Measurements from ENCODE around the gene GCC2.

GRCh38 chr2:108534584-108535356 is 85.8 kb downstream of the GCC2 start:
- no peak for TF ChIP-seq CTCF (IDR thresholded peaks at IDR 0.05; ENCODE audit: control extremely low read depth in 1 of 3, insufficient read depth in 1 of 3, low read depth in 1 of 3, low read length in 3 of 3)
- no peak for TF ChIP-seq EP300 (IDR thresholded peaks at IDR 0.05; ENCODE audit: borderline replicate concordance in 1 of 2, low read depth in 2 of 2, low read length in 2 of 2)
- TF ChIP-seq, protein P1, sequence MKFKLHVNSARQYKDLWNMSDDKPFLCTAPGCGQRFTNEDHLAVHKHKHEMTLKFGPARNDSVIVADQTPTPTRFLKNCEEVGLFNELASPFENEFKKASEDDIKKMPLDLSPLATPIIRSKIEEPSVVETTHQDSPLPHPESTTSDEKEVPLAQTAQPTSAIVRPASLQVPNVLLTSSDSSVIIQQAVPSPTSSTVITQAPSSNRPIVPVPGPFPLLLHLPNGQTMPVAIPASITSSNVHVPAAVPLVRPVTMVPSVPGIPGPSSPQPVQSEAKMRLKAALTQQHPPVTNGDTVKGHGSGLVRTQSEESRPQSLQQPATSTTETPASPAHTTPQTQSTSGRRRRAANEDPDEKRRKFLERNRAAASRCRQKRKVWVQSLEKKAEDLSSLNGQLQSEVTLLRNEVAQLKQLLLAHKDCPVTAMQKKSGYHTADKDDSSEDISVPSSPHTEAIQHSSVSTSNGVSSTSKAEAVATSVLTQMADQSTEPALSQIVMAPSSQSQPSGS (IDR thresholded peaks at IDR 0.05; ENCODE audit: low read length): no peak
- no peak for TF ChIP-seq BRCA1 (IDR thresholded peaks at IDR 0.05; ENCODE audit: low read depth, low read length)
- no peak; a peak in 1 of 3 replicates for TF ChIP-seq POLR2A (IDR thresholded peaks at IDR 0.05; ENCODE audit: control extremely low read depth in 1 of 2, low read depth in 2 of 2, low read length in 2 of 2)
- TF ChIP-seq RBBP5 (IDR thresholded peaks at IDR 0.05; ENCODE audit: borderline replicate concordance, low read depth, low read length): peak; percentile 3; the same call in 1 of the 2 replicates
- no peak; a peak in 1 of 4 replicates for TF ChIP-seq SIN3A (conservative IDR thresholded peaks at IDR 0.05 in 1 of 2, IDR thresholded peaks at IDR 0.05 in 1 of 2; ENCODE audit: low read depth in 1 of 2, low read length in 2 of 2)
- TF ChIP-seq BCL11A (IDR thresholded peaks at IDR 0.05; ENCODE audit: low read depth in 2 of 2, low read length in 2 of 2): no peak
- no peak for TF ChIP-seq PHF8 (conservative IDR thresholded peaks at IDR 0.05; ENCODE audit: low read depth, low read length)
- no peak for TF ChIP-seq E2F6 (IDR thresholded peaks at IDR 0.05)
- TF ChIP-seq RFX5 (IDR thresholded peaks at IDR 0.05; ENCODE audit: borderline replicate concordance, low read depth, low read length): no peak
- TF ChIP-seq HDAC6 (IDR thresholded peaks at IDR 0.05; ENCODE audit: low read depth, low read length): no peak
